ENCODE results near the gene THAP2. TPM values are rescaled to one million over a fixed set of nuclear protein-coding genes. Genes with fewer than 3 reads are reported as not detected.
A peak's percentile ranks its signal among the peaks of the same experiment; 100 is the strongest.
"Not testable (repeated sequence)": the region's sequence is repeated elsewhere in the genome, so short reads cannot be mapped to it uniquely, and the experiment has no call there.

THAP2 gene
- total RNA-seq, 6 experiments from 2014 or later = 3.8 to 5.1 (median 4.4) TPM

DNA sequence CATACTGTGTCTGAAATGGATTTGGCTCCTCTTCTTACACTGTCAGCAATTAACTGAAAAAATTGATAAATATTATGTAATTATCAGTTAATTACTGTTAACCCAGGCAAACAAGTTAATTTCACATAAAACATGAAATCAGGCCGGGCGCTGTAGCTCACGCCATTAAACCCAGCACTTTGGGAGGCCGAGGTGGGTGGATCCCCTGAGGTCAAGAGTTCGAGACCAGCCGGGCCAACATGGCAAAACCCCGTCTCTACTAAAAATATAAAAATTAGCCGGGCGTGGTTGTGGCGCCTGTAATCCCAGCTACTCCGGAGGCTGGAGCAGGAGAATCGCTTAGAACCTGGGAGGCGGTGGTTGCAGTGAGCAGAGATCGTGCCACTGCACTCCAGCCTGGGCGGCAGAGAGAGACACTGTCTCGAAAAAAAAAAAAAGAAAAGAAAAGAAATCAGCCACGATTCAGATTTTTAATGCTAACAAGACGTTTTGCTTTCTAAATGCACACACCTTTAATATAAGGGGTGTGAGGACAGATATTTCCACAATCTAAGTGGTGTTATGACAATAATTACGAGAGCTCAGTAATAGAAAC, 21.3 kb downstream of the THAP2 start:
- Mint-ChIP-seq H3K4me3 (peak overlapping the region; percentile 89), H3K27me3 (ENCODE audit: insufficient read depth) (no peaks in the 10 kb centered on the region), H3K9me3 (no peaks in the 10 kb centered on the region), H3K4me1 (ENCODE audit: low read depth) (peaks cover 24% of the 10 kb centered on the region), H3K36me3 (ENCODE audit: low read depth) (no peaks in the 10 kb centered on the region), H3K27ac (peak overlapping the region; percentile 83)
- no peak for DNase-seq
- TF ChIP-seq, protein P1, sequence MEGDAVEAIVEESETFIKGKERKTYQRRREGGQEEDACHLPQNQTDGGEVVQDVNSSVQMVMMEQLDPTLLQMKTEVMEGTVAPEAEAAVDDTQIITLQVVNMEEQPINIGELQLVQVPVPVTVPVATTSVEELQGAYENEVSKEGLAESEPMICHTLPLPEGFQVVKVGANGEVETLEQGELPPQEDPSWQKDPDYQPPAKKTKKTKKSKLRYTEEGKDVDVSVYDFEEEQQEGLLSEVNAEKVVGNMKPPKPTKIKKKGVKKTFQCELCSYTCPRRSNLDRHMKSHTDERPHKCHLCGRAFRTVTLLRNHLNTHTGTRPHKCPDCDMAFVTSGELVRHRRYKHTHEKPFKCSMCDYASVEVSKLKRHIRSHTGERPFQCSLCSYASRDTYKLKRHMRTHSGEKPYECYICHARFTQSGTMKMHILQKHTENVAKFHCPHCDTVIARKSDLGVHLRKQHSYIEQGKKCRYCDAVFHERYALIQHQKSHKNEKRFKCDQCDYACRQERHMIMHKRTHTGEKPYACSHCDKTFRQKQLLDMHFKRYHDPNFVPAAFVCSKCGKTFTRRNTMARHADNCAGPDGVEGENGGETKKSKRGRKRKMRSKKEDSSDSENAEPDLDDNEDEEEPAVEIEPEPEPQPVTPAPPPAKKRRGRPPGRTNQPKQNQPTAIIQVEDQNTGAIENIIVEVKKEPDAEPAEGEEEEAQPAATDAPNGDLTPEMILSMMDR (IDR thresholded peaks at IDR 0.05) = no peak

DNA sequence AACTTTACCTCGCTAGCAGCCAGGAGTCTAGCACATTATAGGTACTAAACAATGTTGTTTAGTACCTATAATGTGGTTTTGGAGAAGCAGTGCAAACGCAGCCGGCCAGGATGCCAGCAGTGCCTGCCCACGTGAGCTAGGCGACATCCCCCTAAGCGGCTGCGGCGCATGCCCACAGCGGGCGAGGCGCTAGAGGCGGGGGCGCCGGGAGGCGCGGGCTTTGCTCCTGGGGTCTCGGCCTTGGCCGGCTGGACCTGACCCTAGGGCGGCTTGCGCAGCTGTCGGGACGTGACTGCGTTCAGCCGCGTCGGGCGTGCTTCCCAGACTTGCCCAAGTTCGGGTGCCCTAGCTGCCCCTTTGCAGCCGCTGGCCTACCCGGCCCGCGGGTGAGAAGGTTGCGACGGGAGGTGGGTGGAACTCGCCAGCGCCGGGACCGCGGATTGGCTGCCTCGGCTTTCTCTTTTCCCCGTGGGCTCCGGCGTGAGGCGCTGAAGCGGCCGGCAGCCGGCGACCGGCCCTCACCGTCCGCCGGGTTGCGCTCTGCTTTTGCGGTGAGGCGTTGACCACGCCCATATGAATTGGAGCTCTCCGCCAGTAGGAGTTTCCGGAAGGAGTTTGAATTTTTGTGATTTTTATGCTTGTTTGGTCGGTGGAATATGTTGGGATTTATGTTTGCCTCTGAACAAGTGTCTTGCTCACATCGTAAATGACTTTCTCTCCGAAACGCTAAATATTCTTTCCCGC, 22.0 kb downstream of the THAP2 start, which contains the start of gene TMEM19:
TSS of gene TMEM19 (plus strand) at position 169 of the 744 bp plus-strand sequence. CDS start 599 bp downstream, outside the sequence.
- peak; percentile 89 for DNase-seq
- Mint-ChIP-seq H3K27me3 (ENCODE audit: insufficient read depth) (no peaks in the 10 kb centered on the region), H3K4me3 (peak within 1 kb of the TSS; percentile 89), H3K36me3 (ENCODE audit: low read depth) (no peaks in the 10 kb centered on the region), H3K27ac (peak within 1 kb of the TSS; percentile 83), H3K4me1 (ENCODE audit: low read depth) (peaks cover 24% of the 10 kb centered on the region), H3K9me3 (no peaks in the 10 kb centered on the region)
- TF ChIP-seq, protein P1 (IDR thresholded peaks at IDR 0.05) = peak; percentile 50

DNA sequence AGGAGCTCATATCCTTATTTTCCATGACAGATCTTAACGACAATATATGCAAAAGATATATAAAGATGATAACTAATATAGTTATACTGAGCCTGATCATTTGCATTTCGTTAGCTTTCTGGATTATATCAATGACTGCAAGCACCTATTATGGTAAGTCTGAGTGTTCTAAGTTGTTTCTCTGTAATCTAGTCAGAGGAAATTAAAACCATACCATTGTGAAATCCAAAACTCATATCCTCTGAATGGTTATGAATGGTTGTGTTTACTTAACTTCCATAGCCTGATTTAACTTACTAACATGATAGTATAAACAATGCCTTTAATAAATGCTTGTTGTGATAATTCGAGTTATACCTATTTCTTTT, 22.5 kb downstream of the THAP2 start:
- DNase-seq = no peak
- Mint-ChIP-seq H3K9me3 (no peaks in the 10 kb centered on the region), H3K4me1 (ENCODE audit: low read depth) (peaks cover 24% of the 10 kb centered on the region), H3K4me3 (peak overlapping the region; percentile 89), H3K27ac (peak overlapping the region; percentile 83), H3K27me3 (ENCODE audit: insufficient read depth) (no peaks in the 10 kb centered on the region), H3K36me3 (ENCODE audit: low read depth) (no peaks in the 10 kb centered on the region)
- TF ChIP-seq, protein P1 (IDR thresholded peaks at IDR 0.05) = no peak

DNA sequence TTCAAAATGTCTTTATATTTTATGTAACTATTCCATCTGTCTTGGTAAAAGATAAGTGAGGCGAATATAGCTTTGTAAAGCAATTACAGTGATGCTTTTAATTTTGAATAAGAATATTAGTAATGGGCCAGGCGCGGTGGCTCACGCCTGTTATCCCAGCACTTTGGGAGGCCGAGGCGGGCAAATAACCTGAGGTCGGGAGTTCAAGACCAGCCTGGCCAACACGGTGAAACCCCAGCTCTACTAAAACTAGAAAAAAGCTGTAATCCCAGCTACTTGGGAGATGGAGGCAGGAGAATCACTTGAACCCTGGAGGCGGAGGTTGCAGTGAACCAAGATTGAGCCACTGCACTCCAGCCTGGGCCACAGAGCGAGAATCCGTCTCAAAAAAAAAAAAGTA, 23.1 kb downstream of the THAP2 start:
- DNase-seq; H3K9me3 Mint-ChIP-seq; H3K27me3 Mint-ChIP-seq (ENCODE audit: insufficient read depth); H3K36me3 Mint-ChIP-seq (ENCODE audit: low read depth); H3K27ac Mint-ChIP-seq: not testable (repeated sequence)
- Mint-ChIP-seq H3K4me1 (ENCODE audit: low read depth) (peaks cover 24% of the 10 kb centered on the region), H3K4me3 (peak overlapping the region; percentile 89)

DNA sequence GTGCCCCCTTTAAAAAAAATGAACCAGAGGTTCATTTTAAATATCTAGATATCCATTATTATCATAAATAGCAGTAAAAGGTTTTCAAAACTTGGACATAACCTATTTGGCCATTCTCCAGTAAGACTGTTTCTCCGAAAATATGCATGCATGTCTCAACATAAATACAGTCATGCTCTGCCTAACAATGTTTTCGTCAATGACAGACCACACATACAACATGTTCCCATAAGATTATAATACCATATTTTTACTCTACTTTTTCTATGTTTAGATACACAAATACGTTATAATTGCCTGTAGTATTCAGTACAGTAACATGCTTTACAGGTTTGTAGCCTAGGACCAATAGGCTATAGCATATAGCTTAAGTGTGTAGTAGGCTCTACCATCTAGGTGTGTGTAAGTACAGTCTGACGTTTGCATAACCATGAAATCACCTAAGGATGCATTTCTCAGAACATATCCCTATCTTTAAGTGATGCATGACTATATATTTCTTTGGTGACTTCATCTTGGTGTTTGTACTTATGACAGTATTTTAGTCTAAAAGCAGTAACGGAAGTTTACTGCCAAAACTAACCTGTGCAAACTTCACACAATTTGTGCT, 25.0 kb downstream of the THAP2 start:
- H3K9me3 Mint-ChIP-seq = no peaks in the 10 kb centered on the region
- DNase-seq = no peak
- H3K36me3 Mint-ChIP-seq (ENCODE audit: low read depth) = no peaks in the 10 kb centered on the region
- H3K27ac Mint-ChIP-seq = no peak overlapping the region
- TF ChIP-seq, protein P1 (IDR thresholded peaks at IDR 0.05) = no peak
- no peaks in the 10 kb centered on the region for H3K27me3 Mint-ChIP-seq (ENCODE audit: insufficient read depth)
- H3K4me3 Mint-ChIP-seq = no peak overlapping the region
- peaks cover 24% of the 10 kb centered on the region for H3K4me1 Mint-ChIP-seq (ENCODE audit: low read depth)

All from HFFc6 (cell line).